Measurements from ENCODE around the gene C1orf159.
"Not testable (repeated sequence)": the region's sequence is repeated elsewhere in the genome, so short reads cannot be mapped to it uniquely, and the experiment has no call there.

C1orf159 gene

DNA sequence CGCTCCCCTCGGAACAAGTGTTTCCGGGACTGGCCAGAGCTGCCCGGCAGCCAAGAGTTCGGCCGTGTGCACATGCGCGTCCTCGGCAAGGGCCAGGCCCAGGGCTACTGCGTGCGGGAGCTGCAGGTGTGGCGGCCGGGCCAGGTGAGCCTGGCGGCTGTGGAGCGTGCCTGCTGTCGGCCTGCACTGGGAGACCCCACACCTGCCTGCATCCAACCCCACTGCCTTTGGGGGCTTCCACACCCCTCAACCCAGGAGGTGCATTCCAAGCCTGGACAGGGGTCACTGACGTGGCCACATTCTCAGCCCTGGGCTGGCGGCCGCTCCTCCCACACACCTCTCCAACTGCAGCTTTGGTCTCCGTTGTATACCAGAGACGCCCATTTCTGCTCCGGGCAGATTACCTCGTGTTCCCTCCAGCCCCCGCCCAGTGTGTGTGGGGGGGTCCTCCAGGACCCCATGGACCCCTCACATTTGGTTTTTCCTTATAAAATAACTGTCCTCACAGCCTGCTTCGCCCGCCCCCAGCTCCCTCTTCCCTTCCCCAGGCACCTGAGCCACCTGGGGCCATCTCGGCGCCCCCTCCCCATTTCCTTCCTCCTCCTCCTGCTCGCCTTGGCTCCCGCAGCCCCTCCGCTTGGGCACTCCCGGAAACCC, 47.9 kb downstream of the C1orf159 start:
- no peak for DNase-seq (ENCODE audit: low read depth in 2 of 2, low spot score in 1 of 2)

DNA sequence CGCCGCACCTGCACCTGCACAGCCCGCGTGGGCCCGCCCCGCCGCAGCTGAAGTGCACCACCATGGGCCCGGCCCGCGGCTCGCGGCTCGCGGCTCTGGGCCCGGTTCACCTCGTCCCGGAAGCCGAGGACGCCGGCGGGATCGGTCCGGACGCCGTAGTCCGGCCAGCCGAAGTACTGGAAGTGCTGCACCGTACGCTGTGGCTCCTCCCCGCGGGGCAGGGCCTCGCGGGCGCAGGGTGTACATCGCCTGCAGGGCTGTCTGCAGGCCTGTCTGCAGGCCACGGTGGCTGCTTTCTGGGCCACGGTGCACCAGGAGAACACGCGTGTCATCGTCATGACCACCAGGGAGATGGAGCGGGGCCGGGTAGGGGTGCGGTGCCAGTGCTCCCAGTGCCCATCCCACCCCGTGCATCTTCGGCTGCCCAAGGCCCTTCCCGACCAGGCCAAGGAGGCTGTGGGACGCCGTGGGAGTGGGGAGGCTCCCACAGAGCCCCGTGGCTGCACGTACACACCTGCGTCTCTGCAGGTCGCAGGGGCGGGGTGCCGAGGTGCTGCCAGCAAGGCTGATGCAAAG, 48.5 kb downstream of the C1orf159 start:
- DNase-seq (ENCODE audit: low read depth in 2 of 2, low spot score in 1 of 2), result no peak

DNA sequence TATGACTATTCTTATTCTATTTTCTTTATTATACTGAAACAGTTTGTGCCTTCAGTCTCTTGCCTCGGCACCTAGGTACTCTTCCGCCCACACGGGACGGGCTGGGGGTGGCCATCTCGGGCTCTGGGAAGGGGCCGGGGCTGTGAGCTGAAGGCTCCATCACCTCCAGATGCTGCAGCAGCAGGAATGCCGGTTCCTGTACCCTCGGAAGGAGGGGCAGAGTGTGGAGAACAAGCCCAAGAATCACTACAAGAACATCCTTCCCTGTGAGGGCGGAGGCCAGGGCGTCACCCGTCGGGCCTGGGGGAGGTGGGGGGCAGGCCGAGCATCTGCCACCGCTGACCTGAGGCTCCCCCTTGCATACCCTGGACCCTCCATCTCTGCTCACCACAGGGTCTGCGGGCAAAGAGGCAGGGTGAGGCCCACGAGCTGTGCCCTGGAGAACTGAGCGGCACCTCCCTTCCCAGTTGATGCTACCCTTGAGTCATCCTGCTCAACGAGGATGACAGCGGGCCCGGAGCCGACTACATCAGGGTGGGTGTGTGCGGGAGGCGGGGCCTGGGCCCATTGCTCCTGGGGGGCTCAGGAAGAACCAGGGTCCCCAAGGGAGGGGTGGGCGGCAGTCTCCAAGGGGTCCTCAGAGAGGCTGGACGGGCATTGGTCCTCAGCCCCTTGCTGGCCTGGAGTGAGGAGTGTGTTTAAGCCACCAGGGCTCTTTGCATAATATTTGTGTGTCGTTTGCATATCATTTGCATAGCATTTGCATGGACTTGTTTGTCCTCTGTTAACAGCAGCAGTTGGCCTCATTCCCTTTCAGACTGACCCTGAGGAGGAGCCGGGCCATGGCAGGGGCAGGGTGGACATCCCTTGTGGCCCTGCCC, 49.2 kb downstream of the C1orf159 start:
- no peak for DNase-seq (ENCODE audit: low read depth in 2 of 2, low spot score in 1 of 2)

DNA sequence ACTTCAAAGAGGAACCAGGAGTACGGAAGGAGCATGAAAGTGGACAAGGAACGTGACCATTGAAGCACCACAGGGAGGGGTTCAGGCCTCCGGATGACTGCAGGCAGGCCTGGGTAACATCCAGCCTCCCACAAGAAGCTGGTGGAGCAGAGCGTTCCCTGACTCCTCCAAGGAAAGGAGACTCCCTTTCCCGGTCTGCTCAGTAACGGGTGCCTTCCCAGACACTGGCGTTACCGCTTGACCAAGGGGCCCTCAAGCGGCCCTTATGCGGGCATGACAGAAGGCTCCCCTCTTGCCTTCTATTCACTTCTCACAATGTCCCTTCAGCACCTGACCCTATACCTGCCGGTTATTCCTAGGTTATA, 50.0 kb downstream of the C1orf159 start:
- DNase-seq (ENCODE audit: low read depth in 2 of 2, low spot score in 1 of 2), result not testable (repeated sequence)

DNA sequence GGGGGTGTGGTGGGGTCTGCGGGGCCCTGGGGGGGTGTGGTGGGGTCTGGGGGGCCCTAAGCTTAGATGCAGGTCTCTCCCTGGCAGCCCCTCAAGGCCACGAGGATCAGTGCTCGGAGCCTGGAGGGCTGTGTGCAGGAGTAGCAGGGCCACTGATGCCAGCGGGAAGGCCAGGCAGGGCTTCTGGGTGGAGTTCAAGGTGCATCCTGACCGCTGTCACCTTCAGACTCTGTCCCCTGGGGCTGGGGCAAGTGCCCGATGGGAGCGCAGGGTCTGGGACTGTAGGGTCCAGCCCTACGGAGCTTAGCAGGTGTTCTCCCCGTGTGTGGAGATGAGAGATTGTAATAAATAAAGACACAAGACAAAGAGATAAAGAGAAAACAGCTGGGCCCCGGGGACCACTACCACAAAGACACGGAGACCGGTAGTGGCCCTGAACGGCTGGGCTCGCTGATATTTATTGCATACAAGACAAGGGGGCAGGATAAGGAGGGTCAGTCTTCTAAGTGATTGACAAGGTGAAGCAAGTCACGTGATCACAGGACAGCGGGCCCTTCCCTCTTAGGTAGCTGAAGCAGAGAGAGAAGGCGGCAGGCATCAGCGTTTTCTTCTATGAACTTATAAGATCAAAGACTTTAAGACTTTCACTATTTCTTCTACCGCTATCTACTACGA, 50.5 kb downstream of the C1orf159 start:
- DNase-seq (ENCODE audit: low read depth in 2 of 2, low spot score in 1 of 2), result no peak

DNA sequence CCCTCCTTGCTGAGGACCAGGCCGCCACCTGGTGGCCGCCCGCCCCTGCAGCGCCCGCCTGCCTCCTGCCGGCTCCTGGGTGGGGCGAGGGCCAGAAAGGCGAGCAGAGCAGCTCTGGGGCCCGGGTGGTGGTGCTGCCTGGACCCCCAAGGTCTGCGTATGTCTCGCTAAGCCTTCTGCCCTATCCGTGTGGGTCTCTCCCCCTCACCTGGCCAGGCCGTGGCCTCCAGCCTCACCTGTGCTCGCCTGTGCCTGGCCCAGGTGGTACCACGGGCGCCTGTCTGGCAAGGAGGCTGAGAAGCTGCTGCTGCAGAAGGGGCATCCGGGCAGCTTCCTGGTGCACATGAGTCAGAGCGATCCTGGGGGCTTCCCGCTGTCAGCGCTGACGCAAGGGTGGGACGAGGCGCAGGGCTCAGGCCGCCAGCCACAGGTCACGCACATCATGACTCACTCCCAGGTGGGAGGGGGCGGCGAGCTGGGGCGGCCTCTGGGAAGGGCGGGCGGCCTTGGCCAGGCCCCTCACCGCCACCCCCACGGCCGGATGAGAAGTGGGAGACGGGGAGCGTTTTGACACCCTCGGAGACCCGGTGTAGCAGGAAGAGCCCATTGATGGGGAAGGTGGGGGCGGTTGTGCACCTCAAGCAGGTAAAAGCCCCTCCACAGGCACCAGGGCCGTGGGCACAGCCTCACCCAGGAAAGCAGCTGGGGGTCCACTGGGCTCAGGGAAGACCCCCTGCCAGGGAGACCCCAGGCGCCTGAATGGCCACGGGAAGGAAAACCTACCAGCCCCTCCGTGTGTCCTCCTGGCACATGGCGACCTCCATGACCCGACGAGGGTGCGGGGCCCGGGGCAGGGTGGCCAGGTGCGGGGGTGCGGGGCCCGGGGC, 51.7 kb downstream of the C1orf159 start:
- peak; percentile 57 to 71 for DNase-seq (ENCODE audit: low read depth in 2 of 2, low spot score in 1 of 2)

DNA sequence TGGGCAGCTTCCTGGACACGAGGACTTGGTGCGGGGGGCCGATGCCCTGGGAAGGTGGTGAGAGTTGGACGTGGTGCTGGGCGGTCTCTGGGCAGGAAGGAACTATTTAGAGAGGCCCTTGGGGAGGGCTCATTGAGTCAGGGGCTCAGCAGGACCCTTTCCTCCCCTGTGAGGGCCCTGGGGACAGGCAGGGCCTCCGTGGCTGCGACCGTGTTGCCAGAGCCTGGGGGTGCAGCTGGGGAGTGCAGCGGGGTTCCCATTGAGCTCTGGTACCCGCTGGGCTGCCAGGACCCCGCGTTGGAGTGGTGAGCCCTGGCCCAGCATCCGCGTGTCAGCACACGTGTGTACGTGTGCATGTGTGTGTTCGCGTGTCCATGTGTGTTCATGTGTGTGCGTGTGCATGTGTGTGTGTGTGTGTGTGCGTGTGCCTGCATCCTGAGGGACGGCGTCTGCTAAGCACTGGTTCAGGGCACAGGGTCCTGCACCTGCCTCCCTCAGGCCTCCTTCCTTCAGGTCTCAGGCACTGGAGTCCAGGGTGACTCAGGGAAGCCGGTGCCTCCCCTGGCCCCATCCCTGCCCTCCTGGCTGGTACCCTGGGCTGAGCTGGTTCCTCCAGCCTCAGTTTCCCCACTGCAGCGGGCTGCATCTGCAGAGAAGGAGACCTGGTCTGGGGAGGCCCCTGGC, 52.5 kb downstream of the C1orf159 start:
- DNase-seq (ENCODE audit: low read depth in 2 of 2, low spot score in 1 of 2), result no peak

DNA sequence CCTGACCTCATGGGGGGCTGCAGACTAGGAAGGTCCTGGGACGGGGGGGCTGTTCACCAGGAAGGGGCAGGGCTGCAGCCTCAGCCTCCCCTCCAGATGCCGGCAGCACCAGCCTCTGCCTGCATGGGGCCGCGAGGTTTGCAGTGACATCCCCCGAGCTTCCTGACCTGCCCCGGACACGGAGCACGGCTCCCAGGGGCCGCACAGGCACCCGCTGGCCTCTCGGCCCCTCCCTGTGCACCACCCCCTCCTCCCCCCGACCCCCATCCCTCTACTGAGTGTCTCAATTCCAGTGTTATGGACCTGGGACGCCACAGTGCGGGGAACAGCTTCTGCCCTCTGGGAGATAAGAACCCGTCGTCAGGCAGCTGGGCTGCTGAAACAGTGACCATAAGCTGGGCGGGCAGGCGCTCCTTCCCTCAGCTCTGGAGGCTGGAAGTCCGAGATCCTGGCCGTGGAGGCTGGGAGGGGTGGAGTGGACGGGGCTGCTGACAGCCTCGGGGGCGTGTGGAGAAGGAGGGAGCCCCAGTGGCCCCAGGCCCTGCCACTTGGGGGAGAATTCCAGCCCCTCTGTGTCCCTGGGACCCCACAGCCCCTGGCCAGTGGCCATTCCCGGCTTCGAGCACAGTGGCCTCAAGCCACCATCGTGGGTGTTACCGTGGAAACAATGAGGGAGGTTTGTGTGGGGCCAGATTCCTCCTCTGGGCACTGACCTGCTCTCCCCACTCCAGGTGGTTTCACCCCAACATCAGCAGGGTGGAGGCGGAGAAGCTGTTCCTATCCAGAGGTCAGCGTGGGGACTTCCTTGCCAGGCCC, 53.3 kb downstream of the C1orf159 start:
- DNase-seq (ENCODE audit: low read depth in 2 of 2, low spot score in 1 of 2), result no peak

DNA sequence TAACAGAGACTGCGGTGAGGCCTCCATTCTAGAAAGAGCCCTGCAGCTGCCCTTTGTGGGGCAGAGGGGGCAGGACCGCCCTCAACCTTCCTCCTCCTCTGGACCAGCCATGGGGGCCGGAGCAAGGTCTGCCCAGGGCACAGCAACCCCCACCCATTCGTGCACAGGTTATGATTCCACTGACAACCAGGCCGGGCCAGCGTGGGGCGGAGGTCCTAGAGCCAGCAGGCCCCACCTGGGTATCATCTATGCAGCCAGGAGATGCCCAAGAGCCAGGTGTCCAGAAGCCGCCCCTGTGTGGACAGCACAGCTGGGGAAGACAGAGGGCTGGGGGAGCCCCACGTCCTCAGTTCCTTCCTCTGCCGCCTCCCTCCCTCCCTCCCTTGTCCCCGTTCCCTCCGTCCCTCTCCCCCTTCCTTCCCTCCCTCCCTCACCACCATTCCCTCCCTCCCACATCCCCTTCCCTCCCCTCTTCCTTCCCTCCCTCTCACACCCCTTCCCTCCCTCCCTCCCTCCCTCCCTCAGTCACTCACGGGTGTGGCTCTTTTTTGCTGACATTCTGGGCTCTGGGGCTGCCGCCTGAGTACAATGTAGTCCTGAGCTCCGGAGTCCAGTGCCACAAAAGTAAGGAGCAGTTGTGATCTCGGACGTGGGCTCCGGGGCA, 54.1 kb downstream of the C1orf159 start:
- no peak for DNase-seq (ENCODE audit: low read depth in 2 of 2, low spot score in 1 of 2)

DNA sequence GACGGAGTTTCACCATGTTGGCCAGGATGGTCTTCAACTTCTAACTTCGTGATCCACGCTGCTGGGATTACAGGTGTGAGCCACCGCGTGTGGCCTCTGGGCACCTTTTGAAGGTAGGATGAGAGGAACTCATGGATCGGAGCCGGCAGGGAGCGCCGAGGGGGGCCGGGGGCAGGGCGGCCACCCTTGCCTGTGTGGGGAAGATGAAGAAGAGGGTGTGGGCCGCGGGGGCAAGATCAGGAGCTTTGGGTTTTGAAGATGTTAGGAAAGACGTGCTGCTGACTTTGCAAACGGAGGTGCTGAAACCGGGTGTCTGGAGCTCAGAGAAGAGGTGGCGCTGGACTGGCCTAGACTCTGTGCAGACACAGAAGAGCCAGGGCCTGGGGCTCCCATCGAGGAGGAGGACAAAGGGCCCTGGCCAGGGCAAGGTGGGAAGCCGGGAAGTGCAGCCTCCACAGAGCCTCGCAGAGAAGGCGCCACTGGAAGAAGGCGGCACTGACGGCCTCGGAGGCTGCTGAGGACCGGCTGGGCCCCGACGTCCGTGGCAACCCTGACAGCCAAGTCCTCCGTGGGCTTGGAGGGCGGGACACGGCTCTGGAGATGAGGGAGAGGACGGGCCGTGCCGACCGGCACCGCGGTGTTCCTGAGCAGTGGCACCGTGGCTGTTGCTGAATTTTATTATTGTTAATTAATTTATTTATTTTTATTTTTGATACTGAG, 55.4 kb downstream of the C1orf159 start:
- DNase-seq (ENCODE audit: low read depth in 2 of 2, low spot score in 1 of 2), result no peak

DNA sequence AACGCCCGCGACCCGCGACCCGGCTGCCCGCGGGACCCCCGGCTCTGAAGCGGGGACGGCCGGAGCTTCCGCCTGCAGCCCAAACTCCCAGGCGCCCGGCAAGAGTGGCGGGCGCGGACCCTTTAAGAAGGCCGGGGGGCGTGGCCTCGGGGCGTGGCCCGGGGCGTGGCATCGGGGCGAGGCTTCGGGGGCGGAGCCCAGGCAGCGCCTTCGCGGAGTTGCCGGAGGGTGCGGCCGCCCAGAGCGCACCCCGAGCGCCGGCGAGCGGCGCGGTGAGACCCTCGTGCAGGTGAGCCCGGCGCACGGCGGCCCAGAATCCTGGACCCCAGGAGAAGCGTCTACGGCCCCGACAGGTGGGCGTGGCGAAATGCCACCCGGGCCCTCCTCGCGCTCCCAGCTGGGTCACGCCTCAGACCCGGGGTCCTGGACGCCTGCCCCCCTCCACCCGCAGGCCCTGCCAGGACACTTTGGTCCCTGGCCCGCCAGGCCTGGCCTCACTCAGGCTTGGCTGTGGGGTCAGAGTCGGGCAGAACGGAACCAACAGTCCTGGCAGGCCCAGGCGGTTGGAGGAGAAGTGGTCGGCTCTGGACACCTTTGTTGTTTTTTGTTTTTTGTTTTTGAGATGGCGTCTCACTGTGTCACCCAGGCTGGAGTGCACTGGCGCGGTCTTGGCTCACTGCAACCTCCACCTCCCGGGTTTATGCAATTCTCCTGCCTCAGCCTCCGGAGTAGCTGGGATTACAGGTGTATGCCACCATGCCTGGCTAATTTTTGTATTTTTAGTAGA, 56.2 kb downstream of the C1orf159 start:
- DNase-seq (ENCODE audit: low read depth in 2 of 2, low spot score in 1 of 2), result peak; percentile 82 to 91

DNA sequence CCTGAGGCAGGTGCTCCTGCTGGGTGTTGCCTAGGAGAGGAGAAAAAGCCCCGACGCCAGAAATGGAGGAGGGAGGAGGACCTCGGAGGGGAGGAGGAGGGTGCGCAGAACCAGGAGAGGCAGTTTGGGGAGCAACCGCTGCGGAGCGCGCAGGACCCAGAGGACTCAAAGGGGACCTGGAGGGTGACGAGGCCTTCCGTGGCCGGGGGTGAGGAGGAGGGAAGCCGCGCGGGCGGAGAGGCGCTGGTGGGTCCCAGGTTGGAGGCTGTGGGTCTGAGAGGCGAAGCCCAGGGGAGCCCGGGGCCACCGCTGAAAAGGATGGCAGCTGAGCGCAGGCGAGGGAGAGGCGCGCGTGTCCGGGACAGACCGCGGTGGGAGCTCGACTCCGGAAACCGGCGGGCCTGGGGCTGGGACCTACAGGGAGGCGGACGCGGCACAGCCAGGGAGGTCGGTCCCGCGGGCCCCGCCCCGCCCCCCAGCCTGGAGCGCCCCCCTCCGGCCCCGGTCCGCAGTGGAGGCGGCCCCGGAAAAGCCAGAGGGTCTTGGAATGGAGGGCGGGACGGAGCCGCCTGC, 56.9 kb downstream of the C1orf159 start:
- no peak for DNase-seq (ENCODE audit: low read depth in 2 of 2, low spot score in 1 of 2)

DNA sequence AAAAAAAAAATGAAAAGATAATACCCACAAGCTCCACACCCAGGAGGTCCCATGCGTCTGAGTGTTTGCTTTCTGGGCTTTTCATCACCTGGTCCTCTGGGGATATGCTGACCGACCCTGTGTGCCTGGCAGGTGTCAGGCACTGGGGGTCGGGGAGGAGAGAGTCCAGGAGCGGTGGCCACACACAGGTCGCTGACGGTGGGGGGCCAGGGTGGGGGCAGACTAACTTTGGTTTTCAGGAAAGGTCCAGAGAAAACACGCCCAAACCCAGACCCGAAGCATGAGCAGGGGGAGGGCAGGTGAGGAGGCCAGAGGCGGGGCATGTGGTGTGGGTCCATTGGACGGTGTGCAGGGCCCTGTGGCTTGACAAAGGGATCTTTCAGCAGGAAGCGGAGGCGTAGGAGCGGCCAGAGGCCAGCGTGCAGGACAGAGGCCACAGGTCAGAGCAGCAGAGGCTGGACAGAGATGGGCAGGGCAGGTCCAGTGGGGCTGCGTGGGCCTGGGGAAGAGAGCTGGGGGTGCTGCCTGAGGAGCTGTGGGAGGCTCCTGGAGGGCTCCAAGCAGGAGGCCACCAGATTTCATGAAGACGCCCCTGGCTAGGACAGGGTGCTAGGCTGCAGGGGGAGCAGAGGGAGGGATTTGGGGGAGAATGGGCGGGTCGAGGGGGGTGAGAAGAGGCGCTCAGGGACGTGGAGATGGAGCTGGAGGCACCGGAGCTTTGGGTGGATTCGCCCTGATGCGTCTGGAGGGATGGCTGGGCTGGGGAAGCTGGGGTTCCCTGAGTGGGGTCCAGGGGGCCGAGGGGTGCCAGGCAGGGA, 57.6 kb downstream of the C1orf159 start:
- no peak for DNase-seq (ENCODE audit: low read depth in 2 of 2, low spot score in 1 of 2)

DNA sequence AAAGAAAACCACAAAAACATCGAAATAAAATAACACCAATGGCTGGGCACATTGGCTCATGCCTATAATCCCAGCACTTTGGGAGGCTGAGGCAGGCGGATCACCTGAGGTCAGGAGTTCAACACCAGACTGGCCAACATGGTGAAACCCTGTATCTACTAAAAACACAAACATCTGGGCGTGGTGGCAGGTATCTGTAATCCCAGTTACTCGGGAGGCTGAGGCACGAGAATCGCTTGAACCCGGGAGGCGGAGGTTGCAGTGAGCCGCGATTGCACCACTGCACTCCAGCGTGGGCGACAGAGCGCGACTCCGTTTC, 58.2 kb downstream of the C1orf159 start:
- DNase-seq (ENCODE audit: low read depth in 2 of 2, low spot score in 1 of 2), result not testable (repeated sequence)

DNA sequence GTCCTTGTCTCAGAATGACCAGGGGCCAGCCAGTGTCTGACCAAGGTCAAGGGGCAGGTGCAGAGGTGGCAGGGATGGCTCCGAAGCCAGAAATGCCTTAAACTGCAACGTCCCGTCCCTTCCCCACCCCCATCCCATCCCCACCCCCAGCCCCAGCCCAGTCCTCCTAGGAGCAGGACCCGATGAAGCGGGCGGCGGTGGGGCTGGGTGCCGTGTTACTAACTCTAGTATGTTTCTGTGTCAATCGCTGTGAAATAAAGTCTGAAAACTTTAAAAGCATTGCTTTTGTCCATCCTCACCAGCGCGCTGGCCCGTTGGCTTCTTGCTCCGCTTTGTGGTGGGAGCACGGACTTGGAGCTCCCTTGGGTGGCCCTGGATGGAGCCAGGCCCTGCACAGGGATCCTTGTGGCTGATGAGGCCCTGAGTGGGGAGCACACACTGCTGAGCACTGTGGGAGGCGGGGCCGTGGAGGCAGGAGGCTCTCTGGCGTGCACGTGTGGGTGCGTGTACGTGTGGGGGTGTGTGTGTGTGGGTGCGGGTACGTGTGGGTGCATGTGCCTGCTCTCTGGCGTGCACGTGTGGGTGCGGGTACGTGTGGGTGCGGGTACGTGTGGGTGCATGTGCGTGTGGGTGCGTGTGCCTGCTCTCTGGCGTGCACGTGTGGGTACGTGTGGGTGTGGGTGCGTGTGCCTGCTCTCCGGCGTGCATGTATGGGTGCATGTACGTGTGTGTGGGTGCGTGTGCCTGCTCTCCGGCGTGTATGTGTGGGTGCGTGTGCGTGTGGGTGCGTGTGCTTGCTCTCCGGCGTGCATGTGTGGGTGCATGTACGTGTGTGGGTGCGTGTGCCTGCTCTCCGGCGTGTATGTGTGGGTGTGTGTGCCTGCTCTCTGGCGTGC, 59.8 kb downstream of the C1orf159 start:
- no peak for DNase-seq (ENCODE audit: low read depth in 2 of 2, low spot score in 1 of 2)

Measured in stimulated activated CD8-positive, alpha-beta memory T cell treated with anti-CD3 and anti-CD28 coated beads, Interleukin-4, amount 100 ng/mL, for 1 hour (primary cell).